Measurements from ENCODE around the gene REXO5.

REXO5 gene

GRCh38 chr16:20880867-20881502, 74.7 kb downstream of the REXO5 start (continued):
- TF ChIP-seq ZNF670 (tag by site-specific recombination; IDR thresholded peaks at IDR 0.05; ENCODE audit: low read depth), result no peak
- TF ChIP-seq, protein P1, sequence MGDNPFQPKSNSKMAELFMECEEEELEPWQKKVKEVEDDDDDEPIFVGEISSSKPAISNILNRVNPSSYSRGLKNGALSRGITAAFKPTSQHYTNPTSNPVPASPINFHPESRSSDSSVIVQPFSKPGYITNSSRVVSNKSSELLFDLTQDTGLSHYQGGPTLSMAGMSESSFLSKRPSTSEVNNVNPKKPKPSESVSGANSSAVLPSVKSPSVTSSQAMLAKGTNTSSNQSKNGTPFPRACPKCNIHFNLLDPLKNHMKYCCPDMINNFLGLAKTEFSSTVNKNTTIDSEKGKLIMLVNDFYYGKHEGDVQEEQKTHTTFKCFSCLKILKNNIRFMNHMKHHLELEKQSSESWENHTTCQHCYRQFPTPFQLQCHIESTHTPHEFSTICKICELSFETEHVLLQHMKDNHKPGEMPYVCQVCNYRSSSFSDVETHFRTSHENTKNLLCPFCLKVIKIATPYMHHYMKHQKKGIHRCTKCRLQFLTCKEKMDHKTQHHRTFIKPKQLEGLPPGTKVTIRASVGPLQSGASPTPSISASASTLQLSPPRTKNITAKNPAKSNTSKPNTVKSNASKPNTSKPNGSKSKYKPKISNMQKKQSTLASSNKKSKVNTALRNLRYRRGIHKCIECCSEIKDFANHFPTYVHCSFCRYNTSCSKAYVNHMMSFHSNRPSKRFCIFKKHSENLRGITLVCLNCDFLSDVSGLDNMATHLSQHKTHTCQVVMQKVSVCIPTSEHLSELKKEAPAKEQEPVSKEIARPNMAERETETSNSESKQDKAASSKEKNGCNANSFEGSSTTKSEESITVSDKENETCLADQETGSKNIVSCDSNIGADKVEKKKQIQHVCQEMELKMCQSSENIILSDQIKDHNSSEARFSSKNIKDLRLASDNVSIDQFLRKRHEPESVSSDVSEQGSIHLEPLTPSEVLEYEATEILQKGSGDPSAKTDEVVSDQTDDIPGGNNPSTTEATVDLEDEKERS (tag by site-specific recombination; IDR thresholded peaks at IDR 0.05), result no peak
- TF ChIP-seq ZNF571 (tag by site-specific recombination; IDR thresholded peaks at IDR 0.05), result no peak
- no peak for TF ChIP-seq ZNF513 (tag by site-specific recombination; IDR thresholded peaks at IDR 0.05)
- no peak for TF ChIP-seq ZNF488 (tag by site-specific recombination; IDR thresholded peaks at IDR 0.05)
- TF ChIP-seq TCF7L2 (IDR thresholded peaks at IDR 0.05; ENCODE audit: borderline replicate concordance, low read depth, low read length), result no peak

DNA sequence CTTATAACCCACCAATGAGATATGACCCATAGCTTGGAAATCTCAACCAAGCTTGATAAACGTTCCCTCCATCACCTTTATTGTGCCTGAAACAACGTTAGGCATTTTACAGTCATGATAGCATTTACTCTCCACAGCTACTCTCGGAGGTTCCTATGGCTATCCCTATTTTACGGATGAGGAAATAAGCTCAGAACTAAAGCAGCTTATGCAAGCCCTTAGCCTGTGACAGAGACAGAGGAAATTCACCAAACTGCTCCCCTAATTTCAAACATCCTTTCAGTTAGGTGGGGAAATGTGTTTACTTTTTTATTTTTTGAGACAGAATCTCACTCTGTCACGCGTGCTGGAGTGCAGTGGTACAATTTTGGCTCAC, 75.2 kb downstream of the REXO5 start:
- CTCF ChIA-PET, result interaction anchor here (0.6 kb wide), 1 partner anchor 73 kb away, joined by 3 read pairs; no protein-coding TSS in a partner anchor
- POLR2A ChIA-PET, result no interaction called here
- no peak for TF ChIP-seq ZNF747 (tag by site-specific recombination; IDR thresholded peaks at IDR 0.05)
- no peak for TF ChIP-seq REPIN1 (tag by site-specific recombination; IDR thresholded peaks at IDR 0.05; ENCODE audit: low read depth)
- TF ChIP-seq ZNF138 (tag by site-specific recombination; IDR thresholded peaks at IDR 0.05; ENCODE audit: borderline replicate concordance), result no peak
- no peak for TF ChIP-seq ZNF155 (tag by site-specific recombination; IDR thresholded peaks at IDR 0.05)
- TF ChIP-seq ZNF488 (tag by site-specific recombination; IDR thresholded peaks at IDR 0.05), result no peak
- TF ChIP-seq ZBTB7A (tag by site-specific recombination; IDR thresholded peaks at IDR 0.05; ENCODE audit: low read depth), result no peak
- TF ChIP-seq GLI2 (tag by site-specific recombination; IDR thresholded peaks at IDR 0.05; ENCODE audit: borderline replicate concordance, low read depth), result no peak
- TF ChIP-seq, protein P2, sequence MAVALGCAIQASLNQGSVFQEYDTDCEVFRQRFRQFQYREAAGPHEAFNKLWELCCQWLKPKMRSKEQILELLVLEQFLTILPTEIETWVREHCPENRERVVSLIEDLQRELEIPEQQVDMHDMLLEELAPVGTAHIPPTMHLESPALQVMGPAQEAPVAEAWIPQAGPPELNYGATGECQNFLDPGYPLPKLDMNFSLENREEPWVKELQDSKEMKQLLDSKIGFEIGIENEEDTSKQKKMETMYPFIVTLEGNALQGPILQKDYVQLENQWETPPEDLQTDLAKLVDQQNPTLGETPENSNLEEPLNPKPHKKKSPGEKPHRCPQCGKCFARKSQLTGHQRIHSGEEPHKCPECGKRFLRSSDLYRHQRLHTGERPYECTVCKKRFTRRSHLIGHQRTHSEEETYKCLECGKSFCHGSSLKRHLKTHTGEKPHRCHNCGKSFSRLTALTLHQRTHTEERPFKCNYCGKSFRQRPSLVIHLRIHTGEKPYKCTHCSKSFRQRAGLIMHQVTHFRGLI (tag by site-specific recombination; IDR thresholded peaks at IDR 0.05), result no peak
- TF ChIP-seq OSR2 (tag by site-specific recombination; IDR thresholded peaks at IDR 0.05), result no peak
- TF ChIP-seq FEZF1 (tag by site-specific recombination; IDR thresholded peaks at IDR 0.05), result no peak
- TF ChIP-seq KLF17 (tag by site-specific recombination; IDR thresholded peaks at IDR 0.05), result no peak
- no peak for TF ChIP-seq ZNF19 (tag by site-specific recombination; IDR thresholded peaks at IDR 0.05; ENCODE audit: low read depth)
- no peak for TF ChIP-seq ZNF670 (tag by site-specific recombination; IDR thresholded peaks at IDR 0.05; ENCODE audit: low read depth)
- no peak for TF ChIP-seq ZNF2 (tag by site-specific recombination; IDR thresholded peaks at IDR 0.05)
- no peak for TF ChIP-seq ZNF24 (tag by site-specific recombination; IDR thresholded peaks at IDR 0.05)
- Histone ChIP-seq H3K36me3 (ENCODE audit: control insufficient read depth in 2 of 2, insufficient read depth in 1 of 2, low read length in 2 of 2) (no peaks in the 10 kb centered on the region), H3K27ac (ENCODE audit: extremely low read depth, low read depth, low read length) (no peak overlapping the region), H3K4me3 (ENCODE audit: low read depth, low read length) (no peak overlapping the region), H3K9me3 (ENCODE audit: control insufficient read depth, insufficient read depth, low read depth, low read length) (no peaks in the 10 kb centered on the region), H3K4me1 (ENCODE audit: control insufficient read depth, insufficient read depth, low read length) (peaks cover 8% of the 10 kb centered on the region; the same call in 1 of the 2 replicates)
